ENCODE measurements around the gene GPR158. TPM values are rescaled to one million over a fixed set of nuclear protein-coding genes. Genes with fewer than 3 reads are reported as not detected.

The GPR158 gene
- total RNA-seq, 4 donors from 2014 or later = 0.18 TPM; not detected in 3

DNA sequence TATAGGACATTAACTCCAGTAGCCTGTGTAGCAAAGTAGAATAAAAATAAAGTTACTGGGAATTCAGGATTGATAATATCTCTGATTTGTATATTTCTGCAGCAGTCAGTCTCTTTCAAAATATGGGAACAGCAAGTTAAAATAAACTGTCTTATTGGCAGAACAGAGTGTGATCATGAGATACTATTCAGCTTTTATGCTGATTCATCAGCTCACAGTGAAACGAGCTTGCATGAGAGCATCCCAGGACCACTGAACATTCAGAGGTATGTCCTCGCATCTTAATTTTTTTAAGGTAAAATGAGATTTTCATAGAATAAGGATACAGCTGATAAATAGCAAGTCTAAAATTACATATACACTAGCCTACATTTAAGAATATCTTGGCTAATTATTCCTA lies 476.7 kb downstream of the GPR158 start:
- Histone ChIP-seq H3K27ac (no peak overlapping the region), H3K27me3 (no peaks in the 10 kb centered on the region), H3K36me3 (no peaks in the 10 kb centered on the region), H3K4me3 (no peak overlapping the region), H3K9me3 (peaks cover 5% of the 10 kb centered on the region), H3K4me1 (no peaks in the 10 kb centered on the region)
- WGBS = 61% methylated on average over 2 of the region's 2 CpGs
- DNase-seq (ENCODE audit: low spot score in 2 of 2) = no peak
- TF ChIP-seq, protein P1, sequence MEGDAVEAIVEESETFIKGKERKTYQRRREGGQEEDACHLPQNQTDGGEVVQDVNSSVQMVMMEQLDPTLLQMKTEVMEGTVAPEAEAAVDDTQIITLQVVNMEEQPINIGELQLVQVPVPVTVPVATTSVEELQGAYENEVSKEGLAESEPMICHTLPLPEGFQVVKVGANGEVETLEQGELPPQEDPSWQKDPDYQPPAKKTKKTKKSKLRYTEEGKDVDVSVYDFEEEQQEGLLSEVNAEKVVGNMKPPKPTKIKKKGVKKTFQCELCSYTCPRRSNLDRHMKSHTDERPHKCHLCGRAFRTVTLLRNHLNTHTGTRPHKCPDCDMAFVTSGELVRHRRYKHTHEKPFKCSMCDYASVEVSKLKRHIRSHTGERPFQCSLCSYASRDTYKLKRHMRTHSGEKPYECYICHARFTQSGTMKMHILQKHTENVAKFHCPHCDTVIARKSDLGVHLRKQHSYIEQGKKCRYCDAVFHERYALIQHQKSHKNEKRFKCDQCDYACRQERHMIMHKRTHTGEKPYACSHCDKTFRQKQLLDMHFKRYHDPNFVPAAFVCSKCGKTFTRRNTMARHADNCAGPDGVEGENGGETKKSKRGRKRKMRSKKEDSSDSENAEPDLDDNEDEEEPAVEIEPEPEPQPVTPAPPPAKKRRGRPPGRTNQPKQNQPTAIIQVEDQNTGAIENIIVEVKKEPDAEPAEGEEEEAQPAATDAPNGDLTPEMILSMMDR (IDR thresholded peaks at IDR 0.05) = no peak
- TF ChIP-seq EP300 (IDR thresholded peaks at IDR 0.05) (no peak), POLR2AphosphoS5 (IDR thresholded peaks at IDR 0.05) (no peak), POLR2A (IDR thresholded peaks at IDR 0.05) (no peak)

Other genes with a start within 250 kb of the GPR158 start
- under 1 TPM; 0.40 to 0.76 (median 0.69) TPM for gene PRTFDC1, start 222.4 kb upstream of the GPR158 start, total RNA-seq
- not detected for gene ENKUR, start 158.8 kb upstream of the GPR158 start, total RNA-seq
- gene THNSL1, start 158.4 kb upstream of the GPR158 start, total RNA-seq = 1 to 10 TPM; 1.1 to 2.2 (median 2.0) TPM